ENCODE results near the gene CCL13. TPM values are rescaled to one million over a fixed set of nuclear protein-coding genes. Genes with fewer than 3 reads are reported as not detected.

Gene CCL13
- total and polyA plus RNA-seq, 2 of the 8 experiments (the other 6 are each of a cell fraction or from before 2014, with no cell fraction given), result not detected

- no peak for TF ChIP-seq KDM5A (IDR thresholded peaks at IDR 0.05; ENCODE audit: low read length)
Measured at GRCh38 chr17:34313164-34313563, 43.1 kb upstream of the CCL13 start (continued).
